K562 (cell line): ENCODE results near the gene DHX40. TPM values are rescaled to one million over a fixed set of nuclear protein-coding genes. Genes with fewer than 3 reads are reported as not detected.
"Not testable (repeated sequence)": the region's sequence is repeated elsewhere in the genome, so short reads cannot be mapped to it uniquely, and the experiment has no call there.

Experiments used
- ATAC-seq: fragments of 200-7000 bp; cut with Tn5 transposase; 3 replicates; pipeline ENCODE4 v1.9.1; 2020; ENCODE audit warnings: moderate library complexity
- BruUV-seq: library from RNA; stranded (reverse); fragments of 400-500 nt; replicated peaks from 2 replicates; lab custom pipeline; 2021; lab: Mats Ljungman, UMichigan
- CTCF ChIA-PET: fragments of 300-600 bp; formaldehyde crosslinking; extraction: SDS; loops from one replicate; lab custom pipeline; 2021; ENCODE audit warnings: low intra/inter-chr PET ratio; lab: Yijun Ruan, JAX
- POLR2A ChIA-PET: fragments of 300-600, 350-650 bp; sonication (Branson Sonifier 250); formaldehyde crosslinking; extraction: SDS; loops from one replicate; lab custom pipeline; 2021; ENCODE audit warnings: antibody characterized with exemption, inconsistent platforms; lab: Yijun Ruan, JAX
- DNase-seq, 4 experiments: peaks; one replicate each; pipeline versions ENCODE4 v3.0.0 to v3.0.0-alpha.2; 2011 to 2018; ENCODE audit warnings: low spot score in 3 of 4, mixed read lengths in 3 of 4; ENCODE audit errors: extremely low read depth in 1 of 4
- FAIRE-seq: peaks from 2 replicates; lab custom pipeline; 2011; peaks lifted over from hg19 to GRCh38; lab: Jason Lieb, UNC
- H2AFZ ChIP-seq: 2 replicates; pipeline ENCODE4 v1.6.0; 2011; ENCODE audit warnings: low read depth, low read length, control low read depth, inconsistent platforms
- H3K27ac ChIP-seq: fragments of 200-600 bp; 3 replicates; pipeline ENCODE4 v1.8.0; 2011; ENCODE audit warnings: low read depth, mild to moderate bottlenecking, control low read depth, inconsistent platforms, low read length, moderate library complexity, mixed read lengths; ENCODE audit errors: extremely low read depth
- H3K27me3 ChIP-seq, 2 experiments: fragments of 300-600 bp in 1 of 2; 2 replicates in 1 of 2; 3 replicates in 1 of 2; pipeline versions ENCODE4 v1.6.0 to v1.8.0; 2011; ENCODE audit warnings: inconsistent platforms in 2 of 2, low read length in 2 of 2, mild to moderate bottlenecking in 1 of 2, mixed read lengths in 1 of 2, moderate library complexity in 1 of 2; ENCODE audit not compliant: control insufficient read depth in 2 of 2, insufficient read depth in 2 of 2
- H3K36me3 ChIP-seq: fragments of 300-600 bp; 3 replicates; pipeline ENCODE4 v1.8.0; 2011; ENCODE audit warnings: mild to moderate bottlenecking, low read length, inconsistent platforms; ENCODE audit not compliant: control insufficient read depth, insufficient read depth
- H3K4me1 ChIP-seq, 2 experiments: fragments of 200-600 bp in 1 of 2; replicated peaks in 1 of 2; 2 replicates in 1 of 2; 3 replicates in 1 of 2; pipeline versions ENCODE4 v1.5.1 to v1.8.0; 2011; ENCODE audit warnings: inconsistent platforms in 2 of 2, low read length in 2 of 2, mild to moderate bottlenecking in 1 of 2, mixed read lengths in 1 of 2, moderate library complexity in 1 of 2; ENCODE audit not compliant: control insufficient read depth in 2 of 2, insufficient read depth in 2 of 2
- H3K4me2 ChIP-seq: 2 replicates; pipeline ENCODE4 v1.6.1; 2011; ENCODE audit warnings: low read length, control low read depth, inconsistent platforms, mixed read lengths; ENCODE audit not compliant: insufficient read depth
- H3K4me3 ChIP-seq: fragments of 200-600 bp; sonication (generic), shearing (Covaris generic); 2 replicates; pipeline ENCODE4 v1.5.1; 2016; ENCODE audit warnings: control low read depth, inconsistent platforms
- H3K79me2 ChIP-seq: fragments of 200-600 bp; 3 replicates; pipeline ENCODE4 v1.8.0; 2011; ENCODE audit warnings: low read length, inconsistent platforms; ENCODE audit not compliant: control insufficient read depth, insufficient read depth
- H3K9ac ChIP-seq, 2 experiments: 2 replicates each; pipeline versions ENCODE4 v1.6.0 to v1.6.1; 2011; ENCODE audit warnings: low read depth in 2 of 2, low read length in 2 of 2, control low read depth in 1 of 2, inconsistent platforms in 1 of 2, mild to moderate bottlenecking in 1 of 2, mixed read lengths in 1 of 2; ENCODE audit not compliant: insufficient read depth in 1 of 2
- H3K9me1 ChIP-seq: one replicate; pipeline ENCODE4 v1.6.0; 2011; ENCODE audit warnings: inconsistent platforms, mild to moderate bottlenecking, low read length, moderate library complexity; ENCODE audit not compliant: control insufficient read depth, insufficient read depth
- H3K9me3 ChIP-seq: replicated peaks from 2 replicates; pipeline ENCODE4 v1.5.1; 2011; ENCODE audit warnings: low read depth, low read length, inconsistent platforms; ENCODE audit not compliant: control insufficient read depth, insufficient read depth
- H4K20me1 ChIP-seq: replicated peaks from 2 replicates; pipeline ENCODE4 v1.6.1; 2011; ENCODE audit warnings: low read length, inconsistent platforms, mixed read lengths; ENCODE audit not compliant: control insufficient read depth, insufficient read depth
- BMI1 ChIP-seq: fragments of 150-350 bp; IDR thresholded peaks from 2 replicates; pipeline ENCODE4 v1.6.1; 2014; ENCODE audit warnings: low read length
- BRCA1 ChIP-seq, 2 experiments: fragments of 450-650 bp in 1 of 2; sonication (generic) in 1 of 2; formaldehyde crosslinking in 1 of 2; IDR thresholded peaks; 2 replicates each; pipeline versions ENCODE4 v1.5.0 to v1.6.1; 2017 to 2020; ENCODE audit warnings: mild to moderate bottlenecking in 1 of 2, missing genetic modification reagents in 1 of 2
- DEAF1 ChIP-seq: fragments of 450-650 bp; formaldehyde crosslinking; IDR thresholded peaks from 2 replicates; pipeline ENCODE4 v1.4.0; 2020; ENCODE audit warnings: mild to moderate bottlenecking, moderate library complexity
- FOXK1 ChIP-seq: sonication (generic); formaldehyde crosslinking; IDR thresholded peaks from 2 replicates; pipeline ENCODE4 v1.8.0; 2022; ENCODE audit warnings: missing genetic modification reagents, mild to moderate bottlenecking, borderline replicate concordance
- JUND ChIP-seq, 2 experiments: IDR thresholded peaks; 2 replicates in 1 of 2; 3 replicates in 1 of 2; pipeline ENCODE4 v1.6.1; 2011; ENCODE audit warnings: borderline replicate concordance in 2 of 2, low read depth in 2 of 2, low read length in 2 of 2, improper control_type of control experiment in 1 of 2, missing biosample characterization in 1 of 2, missing genetic modification characterization in 1 of 2, missing genetic modification reagents in 1 of 2
- MCM3 ChIP-seq: fragments of 450-650 bp; IDR thresholded peaks from 2 replicates; pipeline ENCODE4 v1.6.1; 2016
- SNIP1 ChIP-seq: fragments of 450-650 bp; IDR thresholded peaks from 2 replicates; pipeline ENCODE4 v1.7.1; 2017; ENCODE audit warnings: low read depth, mild to moderate bottlenecking
- VEZF1 ChIP-seq: fragments of 200-800 bp; sonication (Bioruptor generic); IDR thresholded peaks from 2 replicates; pipeline ENCODE4 v1.6.1; 2017; ENCODE audit warnings: missing genetic modification characterization, missing compliant biosample characterization
- ZBTB5 ChIP-seq: fragments of 450-650 bp; IDR thresholded peaks from 2 replicates; pipeline ENCODE4 v1.6.1; 2017; ENCODE audit warnings: antibody characterized with exemption
- WGBS: fragments of 100-300 bp; shearing (Covaris generic); methylation state at CpG from one replicate; pipeline ENCODE4 v1.1.6; 2016; ENCODE audit warnings: low coverage, mixed read lengths; ENCODE audit not compliant: insufficient coverage; ENCODE audit errors: missing lambda C conversion rate; 5-methylcytosine and 5-hydroxymethylcytosine counted together
- in situ Hi-C: fragments of 300-500 bp; cut with MboI; formaldehyde crosslinking; loops from 4 replicates; pipeline ENCODE4 v1.15.0; 2018; ENCODE audit warnings: inconsistent platforms, mixed read lengths
- intact Hi-C: fragments of 100-400 bp; cut with micrococcal nuclease; formaldehyde crosslinking; loops from 2 replicates; pipeline ENCODE4 v1.14.2; 2022
- polyA plus RNA-seq, 8 experiments: library from polyadenylated mRNA; depleted of rRNA in 4 of 8; stranded (reverse) in 5 of 8; unstranded in 3 of 8; fragments of >200 nt; fragmentation: Nextera tagmentation in 2 of 8; fragmentation: Illumina TruSeq in 1 of 8; extraction: Ambion mirVana in 2 of 8; extraction: Trizol in 1 of 8; gene quantifications; 2 replicates each; pipeline versions ENCODE4 v1.2.1 to v1.2.3, GENCODE V29; 2011 to 2014; ENCODE audit warnings: inconsistent platforms in 1 of 8, missing spikeins in 1 of 8
- total RNA-seq, 7 experiments: library from RNA; depleted of rRNA in 6 of 7; stranded (reverse); fragments of >200 nt in 6 of 7; fragmentation: Illumina TruSeq in 2 of 7; extraction: Trizol in 2 of 7; gene quantifications; 2 replicates each; pipeline versions ENCODE4 v1.2.1 to v1.2.3, GENCODE V29; 2011 to 2021; ENCODE audit warnings: low replicate concordance in 1 of 7

Gene DHX40
- total and polyA plus RNA-seq, 9 of the 15 experiments (the other 6 are each of a cell fraction or from before 2014, with no cell fraction given): 7.2 to 38.6 (median 18.7) TPM

GRCh38 chr17:59565959-59566324 lies 532 bp downstream of the DHX40 start (continued):
- no peak for TF ChIP-seq FOXK1 (CRISPR knock-in tag)
- TF ChIP-seq MCM3: no peak
- no peak for TF ChIP-seq BRCA1 (IDR thresholded peaks at IDR 0.05)
- TF ChIP-seq BRCA1 (CRISPR knock-in tag; IDR thresholded peaks at IDR 0.05): 0 out of 2 replicates have a peak, but pooled peaks have one; percentile 38
- no peak for TF ChIP-seq DEAF1
- no peak for TF ChIP-seq ZBTB5
- no peak for TF ChIP-seq VEZF1 (CRISPR knock-in tag)
- peak; percentile 72; the same call in 1 of the 2 replicates for TF ChIP-seq BMI1
- no peak for TF ChIP-seq SNIP1
- TF ChIP-seq JUND (IDR thresholded peaks at IDR 0.05; ENCODE audit: borderline replicate concordance, low read depth, low read length): no peak
- TF ChIP-seq JUND (tag; IDR thresholded peaks at IDR 0.05; ENCODE audit: borderline replicate concordance, low read depth, low read length): no peak

GRCh38 chr17:59569151-59569550 lies 3.7 kb downstream of the DHX40 start:
- H3K4me2 ChIP-seq, H3K9me1 ChIP-seq, H3K36me3 ChIP-seq, DNase-seq, H3K9ac ChIP-seq, H2AFZ ChIP-seq, H3K9me3 ChIP-seq, CTCF ChIA-PET, BruUV-seq, H4K20me1 ChIP-seq, in situ Hi-C loops, intact Hi-C loops, H3K4me3 ChIP-seq, H3K27me3 ChIP-seq, ATAC-seq, FAIRE-seq, H3K4me1 ChIP-seq, H3K27ac ChIP-seq: not testable (repeated sequence)
- H3K79me2 ChIP-seq: peaks cover 13% of the 10 kb centered on the region
- 91% methylated on average over 5 of the region's 5 CpGs for WGBS
- POLR2A ChIA-PET: interaction anchor here (0.8 to 1.0 kb wide), 2 partner anchors 50 to 133 kb away, joined by 3 read pairs; no protein-coding TSS in a partner anchor
